Measurements from ENCODE around the gene ACP2.

- TF ChIP-seq CTCF (IDR thresholded peaks at IDR 0.05; ENCODE audit: low read length): no peak
- no peak for TF ChIP-seq EZH2 (optimal IDR thresholded peaks at IDR 0.05; ENCODE audit: low read depth, low read length)
- TF ChIP-seq EZH2phosphoT487 (IDR thresholded peaks at IDR 0.05; ENCODE audit: low read length): no peak
Measured at GRCh38 chr11:47280099-47280498, 31.5 kb upstream of the ACP2 start.
